HG02678 (cell line): ENCODE measurements around the gene IPO4.

Experiments
- ATAC-seq: cut with Tn5 transposase; IDR thresholded peaks from one replicate; pipeline ENCODE4 v1.9.1; 2021; ENCODE audit warnings: mild to moderate bottlenecking, moderate library complexity; ENCODE audit not compliant: unreplicated experiment

The IPO4 gene

DNA sequence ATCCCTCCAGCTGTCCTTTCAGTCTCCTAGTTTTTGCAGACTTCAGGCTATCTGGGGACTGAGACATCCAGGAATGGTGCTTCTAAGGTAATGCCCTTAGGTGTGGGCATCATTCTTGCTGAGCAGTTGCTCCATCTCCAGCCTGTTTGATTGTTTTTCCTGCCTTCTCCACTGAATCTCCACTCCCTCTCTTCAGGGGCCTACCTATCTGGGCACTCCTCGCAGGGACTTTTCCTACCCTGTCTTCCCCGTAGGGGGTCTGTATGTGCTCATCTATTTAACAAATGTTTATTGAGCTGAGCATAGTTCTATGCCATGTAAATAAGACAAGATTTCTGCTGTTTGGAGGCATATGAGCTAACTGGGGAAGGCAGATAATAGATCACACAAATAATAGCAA is 55.6 kb downstream of the IPO4 start:
- ATAC-seq, result no peak

DNA sequence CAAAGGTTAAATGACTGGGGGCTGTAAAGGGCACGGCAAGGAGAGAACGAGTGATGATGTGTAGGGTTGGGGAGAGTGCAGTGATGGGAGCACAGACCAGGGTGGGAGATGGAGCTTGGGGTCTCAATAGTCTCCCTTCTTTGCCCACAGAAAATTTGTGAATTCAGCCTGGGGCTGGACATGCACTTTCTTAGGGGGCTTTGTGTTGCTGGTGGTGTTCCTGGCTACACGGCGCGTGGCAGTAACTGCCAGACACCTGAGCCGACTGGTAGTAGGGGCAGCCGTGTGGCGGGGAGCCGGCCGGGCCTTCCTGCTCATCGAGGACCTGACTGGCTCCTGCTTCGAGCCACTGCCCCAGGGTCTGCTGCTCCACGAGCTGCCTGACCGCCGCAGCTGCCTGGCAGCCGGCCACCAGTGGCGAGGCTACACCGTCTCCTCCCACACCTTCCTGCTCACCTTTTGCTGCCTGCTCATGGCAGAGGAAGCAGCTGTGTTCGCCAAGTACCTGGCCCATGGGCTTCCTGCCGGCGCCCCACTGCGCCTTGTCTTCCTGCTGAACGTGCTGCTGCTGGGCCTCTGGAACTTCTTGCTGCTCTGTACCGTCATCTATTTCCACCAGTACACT is 56.4 kb downstream of the IPO4 start:
- ATAC-seq, result no peak

DNA sequence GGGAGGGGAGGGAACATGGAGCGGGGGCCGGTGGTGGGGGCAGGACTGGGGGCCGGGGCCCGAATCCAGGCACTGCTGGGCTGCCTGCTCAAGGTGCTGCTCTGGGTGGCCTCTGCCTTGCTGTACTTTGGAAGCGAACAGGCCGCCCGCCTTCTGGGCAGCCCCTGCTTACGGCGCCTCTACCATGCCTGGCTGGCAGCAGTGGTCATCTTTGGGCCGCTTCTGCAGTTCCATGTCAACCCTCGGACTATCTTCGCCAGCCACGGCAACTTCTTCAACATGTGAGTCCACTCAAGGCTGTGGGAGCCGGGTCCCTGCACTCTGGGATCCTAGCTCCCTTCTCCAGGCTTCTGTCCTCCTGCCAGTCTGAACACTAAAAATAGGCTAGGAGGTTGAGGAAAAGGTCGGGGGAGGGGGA is 57.1 kb downstream of the IPO4 start:
- no peak for ATAC-seq

DNA sequence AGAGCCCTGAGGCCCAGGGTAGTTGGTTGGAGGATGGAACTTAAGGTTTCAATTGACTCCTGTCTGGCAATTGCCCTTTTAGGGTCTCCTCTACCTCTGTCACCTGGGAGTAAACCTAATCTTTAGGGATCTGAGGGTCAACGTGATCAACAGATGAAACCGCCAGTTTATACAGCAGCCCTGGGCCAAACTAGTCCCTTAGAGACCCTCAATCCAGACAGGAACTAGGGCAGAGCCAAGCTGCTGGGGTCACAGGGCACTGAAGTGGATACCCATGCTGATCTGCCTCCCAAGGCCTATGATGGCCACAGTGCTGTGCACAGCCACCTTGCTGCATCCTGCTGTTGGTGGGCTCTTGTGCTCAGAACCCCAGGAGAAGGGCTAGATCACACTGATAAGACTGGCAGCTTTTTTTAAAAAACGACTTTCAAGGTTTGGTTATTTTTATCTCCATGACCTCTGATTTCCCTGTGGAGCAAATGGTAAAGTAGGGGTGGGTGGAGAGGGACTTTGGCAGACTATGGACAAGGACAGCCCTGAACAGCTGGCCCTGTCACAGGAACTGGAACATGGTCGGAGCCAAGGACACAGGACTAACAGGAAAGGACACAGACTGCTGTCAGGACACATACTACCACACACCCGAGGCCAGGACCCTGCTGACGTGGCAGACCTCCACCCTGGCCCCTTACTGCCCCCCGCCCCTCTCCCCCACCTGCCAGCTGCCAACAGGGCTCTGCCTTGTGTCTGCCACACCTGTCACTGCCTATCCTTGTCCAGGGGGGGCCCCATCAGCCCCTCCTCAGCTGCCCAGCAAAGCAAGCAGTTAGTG is 57.7 kb downstream of the IPO4 start:
- ATAC-seq, result no peak

DNA sequence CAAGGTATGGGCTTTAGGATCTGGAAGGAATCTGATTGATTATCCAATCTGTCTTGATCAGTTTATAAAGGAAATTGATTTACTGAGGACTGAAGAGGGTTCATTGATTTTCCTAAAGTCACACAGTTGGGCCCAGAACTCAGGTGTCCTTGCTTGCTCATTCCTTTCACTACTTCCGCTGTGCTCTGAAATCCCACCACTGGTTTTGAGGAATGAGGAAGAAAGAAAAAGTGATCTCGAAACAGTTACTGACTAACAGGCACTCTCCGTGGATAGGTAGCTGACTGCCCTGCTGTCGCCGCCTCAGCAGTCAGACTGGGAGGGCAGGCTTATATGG is 58.3 kb downstream of the IPO4 start, which contains the start of gene FITM1:
FITM1 (plus strand) TSS at position 280 of the 337 bp plus-strand sequence. CDS start 905 bp downstream, outside the sequence.
- no peak for ATAC-seq
